Articular chondrocyte of knee joint (primary cell): ENCODE measurements around the gene SKIC8. TPM values are rescaled to one million over a fixed set of nuclear protein-coding genes. Genes with fewer than 3 reads are reported as not detected.

Source experiments
- small RNA-seq: library from RNA; depleted of rRNA; stranded (forward); fragments of <200 nt; gene quantifications from one replicate; pipeline ENCODE3, GENCODE V24; 2012
- total RNA-seq: library from RNA; depleted of rRNA; stranded (reverse); fragments of >200 nt; gene quantifications from 2 replicates; pipeline ENCODE4 v1.2.3, GENCODE V29; 2012

Gene SKIC8
- 47.2 and 62.3 TPM in 2 replicates for total RNA-seq

DNA sequence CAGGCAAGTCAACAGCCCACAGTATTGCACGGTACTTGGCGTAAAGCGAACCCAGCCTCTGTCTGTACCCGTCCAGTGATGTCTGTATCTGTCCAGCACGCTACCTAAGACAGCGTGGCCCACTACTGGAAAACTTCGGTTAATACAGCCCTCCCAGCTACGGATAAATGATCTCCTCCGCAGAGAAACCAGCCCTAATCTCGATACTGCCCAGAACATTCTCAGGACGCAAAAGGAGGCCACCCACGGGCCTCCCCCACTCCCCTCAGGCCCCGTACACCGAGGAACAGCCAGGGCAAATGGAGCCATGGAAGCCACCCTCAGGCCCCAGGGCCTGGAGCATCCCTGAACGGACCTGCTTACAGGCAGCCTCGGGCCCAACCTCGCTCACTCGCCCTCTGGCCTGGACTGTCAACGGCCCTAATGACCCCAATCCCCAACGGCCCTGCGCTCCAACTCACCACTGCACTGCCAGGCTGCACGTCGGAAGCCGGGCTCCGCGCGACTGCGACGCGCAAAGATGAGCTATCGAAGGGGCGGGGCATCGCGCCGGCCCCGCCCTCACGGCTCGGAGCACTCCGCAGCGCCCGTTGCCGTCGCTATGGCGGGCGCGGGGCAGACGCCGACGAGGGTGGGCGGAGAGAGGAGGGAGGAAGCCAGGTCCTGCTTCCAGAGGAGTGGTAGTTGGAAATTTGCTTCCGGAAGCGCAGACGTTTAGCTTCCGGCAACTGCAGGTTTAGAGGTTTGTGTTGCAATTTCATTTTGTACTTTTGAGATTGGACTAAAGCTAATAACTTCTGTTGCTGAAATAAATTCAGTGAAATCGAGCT, at the start of gene SKIC8:
Gene SKIC8 (minus strand): TSS at position 509 of the 830 bp plus-strand sequence. CDS start 3,923 bp downstream, outside the sequence.

DNA sequence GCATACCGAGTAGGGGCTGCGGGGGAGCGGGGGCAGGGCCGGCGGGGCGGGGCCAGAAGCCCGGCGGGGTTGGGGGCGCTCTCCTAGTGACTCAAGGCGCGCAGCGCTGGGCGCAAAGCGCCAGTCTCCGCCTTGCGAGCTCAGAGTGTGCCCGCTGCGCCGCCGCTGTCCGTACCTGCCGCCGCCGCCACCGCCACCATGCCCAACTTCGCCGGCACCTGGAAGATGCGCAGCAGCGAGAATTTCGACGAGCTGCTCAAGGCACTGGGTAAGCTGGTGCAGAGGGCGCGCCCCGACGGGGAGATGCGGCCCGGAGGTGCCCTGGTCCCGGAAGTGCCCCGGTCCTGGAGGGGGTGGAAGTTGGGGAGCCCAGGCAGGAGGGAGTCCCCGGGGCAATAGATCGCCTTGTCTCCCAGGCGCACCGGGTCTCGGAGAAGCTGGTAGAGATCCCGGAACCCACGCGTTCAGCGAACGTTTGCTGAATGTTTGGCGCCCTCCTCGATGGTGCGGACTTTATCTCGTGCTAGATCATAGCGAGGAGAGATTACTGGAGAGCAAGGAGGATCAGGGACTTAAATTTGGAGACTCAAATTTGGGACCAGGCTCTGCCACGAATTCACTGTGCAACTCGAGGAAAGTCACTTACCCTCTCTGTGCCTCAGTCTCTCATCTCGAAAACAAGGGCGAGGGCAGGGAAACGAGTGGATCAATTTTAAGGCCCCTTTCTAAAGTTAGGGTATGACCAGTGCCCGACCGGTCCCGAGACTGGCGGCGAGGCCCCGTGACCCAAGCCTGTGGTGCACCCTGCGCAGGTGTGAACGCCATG, 41.0 kb upstream of the SKIC8 start, which contains the start of gene CRABP1:
Gene CRABP1 (plus strand): TSS at position 123 of the 826 bp plus-strand sequence. CDS start 76 bp downstream, at position 199.

DNA sequence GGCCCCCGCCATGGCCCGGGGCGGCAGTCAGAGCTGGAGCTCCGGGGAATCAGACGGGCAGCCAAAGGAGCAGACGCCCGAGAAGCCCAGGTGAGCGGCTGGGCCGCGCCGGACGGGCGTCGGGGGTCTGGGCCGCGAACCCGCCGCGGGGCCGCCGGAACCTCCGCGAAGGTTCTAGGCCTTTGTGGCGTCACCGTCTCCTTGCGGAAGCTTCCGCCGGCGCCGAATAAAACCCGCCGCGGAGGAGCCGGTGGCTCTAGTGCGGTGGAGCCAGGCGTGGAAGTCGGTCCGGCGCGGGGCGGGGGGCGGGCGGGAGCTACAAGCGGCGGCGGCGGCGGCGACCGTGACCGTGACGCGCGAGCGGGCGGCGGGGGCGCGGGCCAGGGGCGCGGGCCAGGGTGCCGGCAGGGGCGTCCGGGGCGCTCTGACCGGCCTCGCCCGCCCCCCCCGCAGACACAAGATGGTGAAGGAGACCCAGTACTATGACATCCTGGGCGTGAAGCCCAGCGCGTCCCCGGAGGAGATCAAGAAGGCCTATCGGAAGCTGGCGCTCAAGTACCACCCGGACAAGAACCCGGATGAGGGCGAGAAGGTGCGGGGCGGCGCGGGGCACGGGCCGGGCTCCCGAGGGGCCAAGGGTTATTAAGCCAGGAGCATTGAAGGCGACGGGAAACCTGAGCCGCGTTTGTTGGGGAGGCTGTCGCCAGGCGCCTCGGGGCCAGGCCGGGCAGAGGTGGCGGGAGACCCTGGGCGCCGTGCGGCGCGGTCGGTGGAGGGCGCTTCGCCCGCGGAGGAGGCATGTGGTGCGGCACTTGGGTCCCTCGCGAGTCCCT, 34.9 kb downstream of the SKIC8 start, which contains the start of gene DNAJA4:
Gene DNAJA4 (plus strand): TSS at position 259 of the 833 bp plus-strand sequence. CDS start 202 bp downstream, at position 461.

DNA sequence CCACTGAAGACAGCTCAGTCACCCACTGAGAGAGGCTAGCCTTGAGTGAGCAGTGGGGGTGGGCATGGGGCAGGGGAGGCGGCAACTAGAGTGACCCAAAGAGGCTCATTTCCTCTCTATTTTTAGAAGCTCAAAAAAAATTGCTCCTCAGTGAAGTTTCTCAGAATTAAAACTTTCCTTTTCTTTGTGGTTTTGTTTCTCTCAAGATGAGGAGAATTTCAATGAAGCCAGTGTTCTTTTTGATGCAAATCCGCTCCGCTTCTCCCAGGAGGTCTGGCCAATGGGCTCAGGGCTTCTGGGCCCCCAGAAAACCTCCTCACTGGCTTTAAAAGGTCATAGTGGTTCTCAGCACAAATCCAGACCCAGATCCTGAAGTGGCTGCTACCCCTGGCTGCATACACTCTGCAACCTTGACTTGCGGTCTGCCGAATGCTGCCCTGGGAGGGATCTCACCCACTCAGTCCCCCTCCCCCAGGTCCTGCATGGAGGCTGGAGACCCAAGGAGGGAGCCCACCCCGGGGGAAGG, 64.8 kb downstream of the SKIC8 start, which contains the start of gene ACSBG1:
Gene ACSBG1 (minus strand): TSS at position 51 of the 526 bp plus-strand sequence. CDS start 64 bp downstream, outside the sequence.

Small RNAs within 50 kb of the gene (small RNA-seq; reads per million reads assigned to genes)
- gene AC090607.5 = 0.88 reads per million, percentile 36 among the genes with 10 or more reads in this experiment

Other genes starting within 250 kb of the SKIC8 start
- 46.5 and 51.0 TPM in 2 replicates for gene TBC1D2B, start 221.9 kb downstream of the SKIC8 start, total RNA-seq
- gene SH2D7, start 207.0 kb downstream of the SKIC8 start, total RNA-seq = not detected in 2 replicates
- gene CIB2, start 168.2 kb downstream of the SKIC8 start, total RNA-seq = 3.8 and 4.1 TPM in 2 replicates
- gene IDH3A, start 150.2 kb downstream of the SKIC8 start, total RNA-seq = 38.9 and 54.4 TPM in 2 replicates
- gene ACSBG1, start 65.0 kb downstream of the SKIC8 start, total RNA-seq = 0.13 TPM in 1 of 2 replicates, not detected in the other
- gene DNAJA4, start 35.0 kb downstream of the SKIC8 start, total RNA-seq = 3.4 and 4.2 TPM in 2 replicates
- gene CRABP1, start 40.7 kb upstream of the SKIC8 start, total RNA-seq = not detected in 2 replicates
- 27.9 and 36.1 TPM in 2 replicates for gene IREB2, start 138.6 kb upstream of the SKIC8 start, total RNA-seq
- 4.7 and 6.7 TPM in 2 replicates for gene HYKK, start 208.0 kb upstream of the SKIC8 start, total RNA-seq
- 243 and 269 TPM in 2 replicates for gene PSMA4, start 240.8 kb upstream of the SKIC8 start, total RNA-seq